H1 (cell line): ENCODE results near the gene CD164L2. TPM values are rescaled to one million over a fixed set of nuclear protein-coding genes. Genes with fewer than 3 reads are reported as not detected.

Experiments used
- CTCF ChIA-PET: fragments of 300-600 bp; sonication (Branson Sonifier 250); formaldehyde crosslinking; loops from one replicate; lab custom pipeline; 2021; ENCODE audit not compliant: partially characterized antibody; lab: Charles Lee
- POLR2A ChIA-PET: fragments of 300-600 bp; sonication (Branson Sonifier 250); formaldehyde crosslinking; loops from one replicate; lab custom pipeline; 2021; ENCODE audit warnings: inconsistent platforms; ENCODE audit not compliant: partially characterized antibody; lab: Charles Lee
- DNase-seq, 2 experiments: peaks; one replicate each; pipeline versions ENCODE4 v3.0.0 to v3.0.0-alpha.2; 2010 to 2022; ENCODE audit warnings: low spot score in 2 of 2, low read depth in 1 of 2, mixed read lengths in 1 of 2
- FAIRE-seq: peaks from 2 replicates; lab custom pipeline; 2011; peaks lifted over from hg19 to GRCh38; lab: Jason Lieb, UNC
- H2AFZ ChIP-seq: 2 replicates; pipeline ENCODE4 v1.8.1; 2012; ENCODE audit warnings: low read length, inconsistent platforms
- H2AK5ac ChIP-seq: 2 replicates; pipeline ENCODE4 v1.6.1; 2013; ENCODE audit warnings: low read depth, low read length
- H2BK120ac ChIP-seq: replicated peaks from 2 replicates; pipeline ENCODE3; 2013; ENCODE audit warnings: low read depth, low read length, inconsistent platforms
- H2BK12ac ChIP-seq: 2 replicates; pipeline ENCODE4 v1.6.1; 2013; ENCODE audit warnings: low read depth, low read length
- H2BK15ac ChIP-seq: 2 replicates; pipeline ENCODE4 v1.6.1; 2013; ENCODE audit warnings: low read length
- H2BK20ac ChIP-seq: 2 replicates; pipeline ENCODE4 v1.6.1; 2013; ENCODE audit warnings: low read length
- H2BK5ac ChIP-seq: 2 replicates; pipeline ENCODE4 v1.6.1; 2013; ENCODE audit warnings: low read depth, low read length
- H3K14ac ChIP-seq: 2 replicates; pipeline ENCODE4 v1.6.1; 2013; ENCODE audit warnings: inconsistent platforms; ENCODE audit not compliant: insufficient read length
- H3K18ac ChIP-seq: 2 replicates; pipeline ENCODE4 v1.6.1; 2013; ENCODE audit warnings: low read length; ENCODE audit errors: extremely low read depth
- H3K23ac ChIP-seq: 2 replicates; pipeline ENCODE4 v1.6.1; 2013; ENCODE audit warnings: inconsistent platforms; ENCODE audit not compliant: insufficient read length
- H3K23me2 ChIP-seq: 2 replicates; pipeline ENCODE4 v1.6.1; 2013; ENCODE audit warnings: low read depth, low read length
- H3K27ac ChIP-seq: 2 replicates; pipeline ENCODE4 v1.6.1; 2011; ENCODE audit warnings: low read depth, low read length, inconsistent platforms
- H3K27me3 ChIP-seq, 4 experiments: replicated peaks in 1 of 4; 1 replicate in 1 of 4; 2 replicates in 3 of 4; pipeline versions ENCODE4 v1.6.1 to v1.8.1; 2011 to 2013; ENCODE audit warnings: low read length in 3 of 4, mild to moderate bottlenecking in 3 of 4, inconsistent platforms in 2 of 4, mixed read lengths in 2 of 4, moderate library complexity in 1 of 4; ENCODE audit not compliant: control insufficient read depth in 3 of 4, insufficient read depth in 3 of 4; ENCODE audit errors: extremely low read depth in 1 of 4
- H3K36me3 ChIP-seq, 4 experiments: 2 replicates each; pipeline versions ENCODE4 v1.6.1 to v1.8.1; 2011 to 2013; ENCODE audit warnings: mild to moderate bottlenecking in 4 of 4, low read length in 3 of 4, moderate library complexity in 2 of 4, control low read depth in 1 of 4, inconsistent platforms in 1 of 4; ENCODE audit not compliant: insufficient read depth in 4 of 4, control insufficient read depth in 2 of 4
- H3K4ac ChIP-seq: replicated peaks from 2 replicates; pipeline ENCODE3; 2013; ENCODE audit warnings: low read length, low read depth, mixed read lengths, inconsistent platforms; ENCODE audit not compliant: insufficient read length
- H3K4me1 ChIP-seq, 4 experiments: replicated peaks in 1 of 4; 1 replicate in 1 of 4; 2 replicates in 3 of 4; pipeline versions ENCODE4 v1.6.1 to v1.8.1; 2011 to 2013; ENCODE audit warnings: low read length in 3 of 4, inconsistent platforms in 2 of 4, mixed read lengths in 1 of 4; ENCODE audit not compliant: insufficient read depth in 4 of 4, control insufficient read depth in 3 of 4
- H3K4me2 ChIP-seq, 2 experiments: 2 replicates each; pipeline versions ENCODE4 v1.6.1 to v1.8.1; 2011 to 2013; ENCODE audit warnings: low read depth in 2 of 2, low read length in 2 of 2, control low read depth in 1 of 2, inconsistent platforms in 1 of 2, mild to moderate bottlenecking in 1 of 2; ENCODE audit not compliant: insufficient read depth in 1 of 2
- H3K4me3 ChIP-seq, 4 experiments: fragments of 200-600, 300-600 bp in 1 of 4; sonication (generic), shearing (Covaris generic), sonication (Bioruptor Twin) in 1 of 4; 2 replicates each; pipeline versions ENCODE4 v1.5.1 to v1.8.1; 2011 to 2016; ENCODE audit warnings: low read length in 4 of 4, low read depth in 3 of 4, control low read depth in 2 of 4, inconsistent platforms in 2 of 4, mild to moderate bottlenecking in 2 of 4, mixed read lengths in 1 of 4, moderate library complexity in 1 of 4; ENCODE audit not compliant: insufficient read depth in 2 of 4; ENCODE audit errors: extremely low read depth in 1 of 4
- H3K56ac ChIP-seq: replicated peaks from 2 replicates; pipeline ENCODE3; 2013; ENCODE audit warnings: low read depth, mild to moderate bottlenecking, mixed read lengths, low read length, inconsistent platforms; ENCODE audit not compliant: insufficient read length
- H3K79me1 ChIP-seq: 2 replicates; pipeline ENCODE4 v1.6.1; 2013; ENCODE audit warnings: low read depth, low read length, control low read depth
- H3K79me2 ChIP-seq, 2 experiments: 2 replicates each; pipeline versions ENCODE4 v1.6.1 to v1.8.1; 2012 to 2013; ENCODE audit warnings: low read length in 2 of 2, mild to moderate bottlenecking in 2 of 2, inconsistent platforms in 1 of 2; ENCODE audit not compliant: insufficient read depth in 2 of 2, control insufficient read depth in 1 of 2
- H3K9ac ChIP-seq, 4 experiments: replicated peaks in 1 of 4; 1 replicate in 1 of 4; 2 replicates in 3 of 4; pipeline versions ENCODE4 v1.6.1 to v1.8.1; 2011 to 2013; ENCODE audit warnings: low read depth in 3 of 4, low read length in 3 of 4, control low read depth in 2 of 4, mild to moderate bottlenecking in 2 of 4, moderate library complexity in 2 of 4, inconsistent platforms in 1 of 4; ENCODE audit errors: extremely low read depth in 1 of 4
- H3K9me3 ChIP-seq, 2 experiments: 2 replicates each; pipeline versions ENCODE4 v1.6.1 to v1.8.1; 2012 to 2013; ENCODE audit warnings: mild to moderate bottlenecking in 2 of 2, moderate library complexity in 2 of 2, control low read depth in 1 of 2, inconsistent platforms in 1 of 2, low read depth in 1 of 2, low read length in 1 of 2, mixed read lengths in 1 of 2; ENCODE audit not compliant: insufficient read depth in 2 of 2
- H4K20me1 ChIP-seq, 2 experiments: replicated peaks in 1 of 2; 2 replicates each; pipeline versions ENCODE3 to v1.8.1; 2011 to 2013; ENCODE audit warnings: inconsistent platforms in 2 of 2, low read length in 2 of 2, mild to moderate bottlenecking in 1 of 2; ENCODE audit not compliant: insufficient read depth in 2 of 2, control insufficient read depth in 1 of 2
- H4K5ac ChIP-seq: 2 replicates; pipeline ENCODE4 v1.6.1; 2013; ENCODE audit warnings: low read length, low read depth, mixed read lengths, inconsistent platforms; ENCODE audit not compliant: insufficient read length
- H4K8ac ChIP-seq: 2 replicates; pipeline ENCODE4 v1.8.0; 2013; ENCODE audit warnings: mild to moderate bottlenecking, moderate library complexity, low read length, inconsistent platforms; ENCODE audit not compliant: insufficient read depth; ENCODE audit errors: extremely low read depth
- H4K91ac ChIP-seq: replicated peaks from 2 replicates; pipeline ENCODE3; 2013; ENCODE audit warnings: low read length, mixed read lengths, inconsistent platforms; ENCODE audit not compliant: insufficient read length
- CREB1 ChIP-seq: IDR thresholded peaks from 2 replicates; pipeline ENCODE4 v1.6.1; 2012; ENCODE audit warnings: inconsistent platforms
- EZH2 ChIP-seq: fragments of 200-600 bp; sonication (generic); IDR thresholded peaks from 2 replicates; pipeline ENCODE4 v1.7.1; 2012; ENCODE audit warnings: low read depth, mild to moderate bottlenecking, moderate library complexity, low read length, inconsistent platforms; ENCODE audit not compliant: severe bottlenecking
- NRF1 ChIP-seq: IDR thresholded peaks from 2 replicates; pipeline ENCODE4 v1.6.1; 2011; ENCODE audit warnings: mild to moderate bottlenecking, low read depth, low read length, improper control_type of control experiment
- RAD21 ChIP-seq, 2 experiments: IDR thresholded peaks in 1 of 2; conservative IDR thresholded peaks in 1 of 2; 2 replicates each; pipeline ENCODE4 v1.6.1; 2011; ENCODE audit warnings: low read depth in 2 of 2, low read length in 2 of 2, improper control_type of control experiment in 1 of 2, inconsistent platforms in 1 of 2, mild to moderate bottlenecking in 1 of 2, moderate library complexity in 1 of 2
- SIN3A ChIP-seq, 2 experiments: IDR thresholded peaks in 1 of 2; conservative IDR thresholded peaks in 1 of 2; 2 replicates each; pipeline ENCODE4 v1.6.1; 2011 to 2012; ENCODE audit warnings: low read length in 2 of 2, improper control_type of control experiment in 1 of 2, low read depth in 1 of 2, mild to moderate bottlenecking in 1 of 2
- SIRT6 ChIP-seq: IDR thresholded peaks from one replicate; pipeline ENCODE4 v1.7.1; 2012; ENCODE audit warnings: low read length, inconsistent platforms
- SP4 ChIP-seq: IDR thresholded peaks from 2 replicates; pipeline ENCODE4 v1.6.1; 2012; ENCODE audit warnings: low read length, inconsistent platforms
- TBP ChIP-seq: IDR thresholded peaks from 2 replicates; pipeline ENCODE4 v1.6.1; 2011; ENCODE audit warnings: low read depth, low read length, improper control_type of control experiment
- TEAD4 ChIP-seq: IDR thresholded peaks from 2 replicates; pipeline ENCODE4 v1.6.1; 2012; ENCODE audit warnings: low read depth, low read length, inconsistent platforms, mixed read lengths
- YY1 ChIP-seq: IDR thresholded peaks from 2 replicates; pipeline ENCODE4 v1.6.1; 2011; ENCODE audit warnings: low read depth, mild to moderate bottlenecking, low read length
- WGBS, 2 experiments: shearing (Covaris generic) in 1 of 2; methylation state at CpG; one replicate each; pipeline versions ENCODE4 v1.1.6 to v1.1.7; 2013 to 2015; ENCODE audit warnings: low lambda C conversion rate in 2 of 2, mixed read lengths in 2 of 2, inconsistent platforms in 1 of 2, low coverage in 1 of 2, missing lambda C conversion rate in 1 of 2; ENCODE audit not compliant: insufficient replicate concordance in 2 of 2, insufficient coverage in 1 of 2, insufficient read length in 1 of 2; ENCODE audit errors: extremely low coverage in 1 of 2, missing lambda C conversion rate in 1 of 2; 5-methylcytosine and 5-hydroxymethylcytosine counted together
- polyA plus RNA-seq, 7 experiments: library from polyadenylated mRNA; depleted of rRNA in 3 of 7; stranded (reverse) in 5 of 7; unstranded in 2 of 7; fragments of >200 nt in 5 of 7; fragments of 200-250 nt in 2 of 7; gene quantifications; 1 replicate in 5 of 7; 2 replicates in 1 of 7; 4 replicates in 1 of 7; pipeline versions ENCODE4 v1.2.1 to v1.2.3, GENCODE V29; 2011 to 2013; ENCODE audit warnings: missing spikeins in 2 of 7, mixed read lengths in 2 of 7
- total RNA-seq: library from RNA; stranded (reverse); fragmentation: NEBNext Ultra II Directional; extraction: Animal tissue kit (Norgen Biotek cat#: 25700); gene quantifications from 2 replicates; pipeline ENCODE4 v1.2.1, GENCODE V29; 2021
- TF ChIP-seq, protein P1 (sequence below): IDR thresholded peaks from 2 replicates; pipeline ENCODE4 v1.6.1; 2012; ENCODE audit warnings: inconsistent platforms

The CD164L2 gene
- total and polyA plus RNA-seq, 2 of the 8 experiments (the other 6 are each of a cell fraction or from before 2014, with no cell fraction given), result 3.3 TPM

DNA sequence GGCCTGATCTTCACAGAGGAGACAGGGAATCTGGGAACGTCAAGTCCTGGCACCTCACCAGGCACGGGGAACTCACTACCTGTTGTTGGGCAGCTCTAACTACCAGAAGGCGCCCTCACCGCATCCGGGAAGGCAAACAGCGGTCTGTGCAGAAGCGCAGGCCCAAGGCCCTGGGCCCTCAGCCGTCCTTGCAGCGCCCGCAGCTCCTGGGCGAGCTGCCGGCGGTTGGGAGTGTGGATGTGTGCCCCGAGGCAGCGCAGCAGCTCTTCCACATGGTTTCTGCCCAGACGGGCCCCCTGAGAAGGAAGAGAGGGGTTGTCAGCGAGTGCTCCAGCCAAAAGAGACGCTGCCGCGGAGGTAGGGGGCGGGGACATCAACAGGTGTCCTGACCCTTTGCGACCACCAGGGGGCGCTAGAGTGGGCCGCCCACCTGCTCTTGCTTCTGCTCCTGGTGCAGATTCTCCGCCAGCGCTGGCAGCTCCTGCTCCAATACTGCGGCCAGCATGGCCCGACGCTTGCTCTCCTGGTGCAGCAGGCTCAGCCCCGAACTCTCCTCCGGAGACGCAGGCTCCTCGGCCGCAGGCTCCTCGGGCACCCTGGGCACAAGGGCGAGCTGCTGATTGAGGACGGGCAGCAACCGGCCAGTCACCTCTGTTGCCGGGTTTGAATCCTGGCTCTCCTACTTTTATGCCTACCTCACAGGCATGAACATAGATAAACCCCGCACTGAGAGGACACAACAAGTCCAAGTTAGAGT lies 25.7 kb downstream of the CD164L2 start:
- peak overlapping the region; percentile 84; the same call in 1 of the 2 replicates for H2BK12ac ChIP-seq
- peak overlapping the region; percentile 51; the same call in 1 of the 2 replicates for H3K18ac ChIP-seq
- no peak overlapping the region for H2AK5ac ChIP-seq
- H3K79me2 ChIP-seq, result no peaks in the 10 kb centered on the region
- ChIA-PET CTCF (interaction anchor here (0.6 to 28.8 kb wide), 38 partner anchors 8 to 320 kb away, joined by 3 to 625 read pairs (median 4); partner anchors contain the start of genes CD164L2, FCN3, GPR3 and MAP3K6), POLR2A (interaction anchor here (0.8 to 10.9 kb wide), 14 partner anchors 4 to 247 kb away, joined by 3 to 101 read pairs (median 5); partner anchors contain the start of genes AHDC1 and MAP3K6)
- no peak overlapping the region for H3K9ac ChIP-seq
- H3K4me3 ChIP-seq, result peak overlapping the region in 3 of 4 experiments; percentile 13 to 34 (median 28); a peak in 4 of 8 replicates
- H4K5ac ChIP-seq, result no peak overlapping the region
- 26% methylated on average over 39 of the region's 40 CpGs; no CpG with 5 or more reads in 1 of the 2 experiments for WGBS, 2 experiments
- peaks cover 0 to 12% of the 10 kb centered on the region in 2 experiments for H4K20me1 ChIP-seq
- H3K4me2 ChIP-seq, result peak overlapping the region in 1 of 2 experiments; percentile 62; a peak in 3 of 4 replicates
- no peak for FAIRE-seq
- H3K4ac ChIP-seq, result no peak overlapping the region
- H3K36me3 ChIP-seq, result no peaks in the 10 kb centered on the region
- no peak overlapping the region for H3K14ac ChIP-seq
- peaks cover 14% of the 10 kb centered on the region for H3K23me2 ChIP-seq
- H2BK15ac ChIP-seq, result no peak overlapping the region
- no peak overlapping the region for H2BK5ac ChIP-seq
- H3K56ac ChIP-seq, result no peak overlapping the region
- H2BK120ac ChIP-seq, result no peak overlapping the region
- H3K27ac ChIP-seq, result no peak overlapping the region
- peaks cover 12 to 47% (median 36%) of the 10 kb centered on the region in 4 experiments for H3K27me3 ChIP-seq
- H3K79me1 ChIP-seq, result no peaks in the 10 kb centered on the region
- H3K9me3 ChIP-seq, result no peaks in the 10 kb centered on the region
- no peak overlapping the region for H2AFZ ChIP-seq
- peaks cover 0 to 14% (median 7%) of the 10 kb centered on the region in 4 experiments; a peak in 6 of 7 replicates for H3K4me1 ChIP-seq
- DNase-seq, result peak; percentile 73 to 94
- no peak overlapping the region for H3K23ac ChIP-seq
- H4K8ac ChIP-seq, result no peak overlapping the region
- H2BK20ac ChIP-seq, result no peak overlapping the region; the same call in 1 of the 2 replicates
- peak overlapping the region; percentile 0 for H4K91ac ChIP-seq
- TF ChIP-seq SIN3A (conservative IDR thresholded peaks at IDR 0.05 in 1 of 2, IDR thresholded peaks at IDR 0.05 in 1 of 2; ENCODE audit: low read depth in 1 of 2, low read length in 2 of 2) (peak in 1 of 2 experiments; percentile 54; a peak in 1 of 4 replicates), EZH2 (peak; percentile 29), RAD21 (IDR thresholded peaks at IDR 0.05 in 1 of 2, conservative IDR thresholded peaks at IDR 0.05 in 1 of 2; ENCODE audit: low read depth in 2 of 2, low read length in 2 of 2) (peak; percentile 60 to 71), TEAD4 (0 out of 2 replicates have a peak, but pooled peaks have one; percentile 9), CREB1 (peak; percentile 56), SIRT6 (no peak), YY1 (no peak), SP4 (peak; percentile 85; the same call in 1 of the 2 replicates), TBP (peak; percentile 62; the same call in 1 of the 2 replicates), NRF1 (no peak)
- TF ChIP-seq, protein P1, sequence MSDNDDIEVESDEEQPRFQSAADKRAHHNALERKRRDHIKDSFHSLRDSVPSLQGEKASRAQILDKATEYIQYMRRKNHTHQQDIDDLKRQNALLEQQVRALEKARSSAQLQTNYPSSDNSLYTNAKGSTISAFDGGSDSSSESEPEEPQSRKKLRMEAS, result peak; percentile 89
